Activated CD4-positive, alpha-beta memory T cell treated with anti-CD3 and anti-CD28 coated beads for 36 hours (primary cell): ENCODE measurements around the gene DUOX1. TPM values are rescaled to one million over a fixed set of nuclear protein-coding genes. Genes with fewer than 3 reads are reported as not detected.

Source experiments
- CTCF ChIA-PET: fragments of 350-600 bp; sonication (Branson Sonifier 250); formaldehyde crosslinking; loops from one replicate; lab custom pipeline; 2021; ENCODE audit warnings: antibody characterized with exemption, inconsistent platforms; lab: Charles Lee
- POLR2A ChIA-PET: fragments of 350-600 bp; sonication (Branson Sonifier 250); formaldehyde crosslinking; loops from one replicate; lab custom pipeline; 2021; ENCODE audit warnings: antibody characterized with exemption; lab: Charles Lee
- DNase-seq: peaks from one replicate; pipeline ENCODE4 v3.0.0-alpha.2; 2020
- H3K27ac Mint-ChIP-seq: one replicate; pipeline ENCODE4 v1.8.0; 2021; ENCODE audit warnings: mixed read lengths
- H3K27me3 Mint-ChIP-seq: one replicate; pipeline ENCODE4 v1.8.0; 2021; ENCODE audit warnings: mixed read lengths
- H3K36me3 Mint-ChIP-seq: one replicate; pipeline ENCODE4 v1.8.0; 2021; ENCODE audit warnings: mixed read lengths
- H3K4me1 Mint-ChIP-seq: one replicate; pipeline ENCODE4 v1.8.0; 2021; ENCODE audit warnings: low read depth, mixed read lengths
- H3K4me3 Mint-ChIP-seq: one replicate; pipeline ENCODE4 v1.8.0; 2021; ENCODE audit warnings: mild to moderate bottlenecking, mixed read lengths
- H3K9me3 Mint-ChIP-seq: one replicate; pipeline ENCODE4 v1.8.0; 2021; ENCODE audit warnings: mixed read lengths
- intact Hi-C: fragments of 100-400 bp; cut with micrococcal nuclease; formaldehyde crosslinking; loops from one replicate; pipeline ENCODE4 v1.15.1; 2023
- total RNA-seq, 2 experiments: library from RNA; stranded (reverse); gene quantifications; one replicate each; pipeline ENCODE4 v1.2.3, GENCODE V29; 2021

The DUOX1 gene
- total RNA-seq, 2 experiments from 2014 or later = 0.51 to 0.74 TPM

DNA sequence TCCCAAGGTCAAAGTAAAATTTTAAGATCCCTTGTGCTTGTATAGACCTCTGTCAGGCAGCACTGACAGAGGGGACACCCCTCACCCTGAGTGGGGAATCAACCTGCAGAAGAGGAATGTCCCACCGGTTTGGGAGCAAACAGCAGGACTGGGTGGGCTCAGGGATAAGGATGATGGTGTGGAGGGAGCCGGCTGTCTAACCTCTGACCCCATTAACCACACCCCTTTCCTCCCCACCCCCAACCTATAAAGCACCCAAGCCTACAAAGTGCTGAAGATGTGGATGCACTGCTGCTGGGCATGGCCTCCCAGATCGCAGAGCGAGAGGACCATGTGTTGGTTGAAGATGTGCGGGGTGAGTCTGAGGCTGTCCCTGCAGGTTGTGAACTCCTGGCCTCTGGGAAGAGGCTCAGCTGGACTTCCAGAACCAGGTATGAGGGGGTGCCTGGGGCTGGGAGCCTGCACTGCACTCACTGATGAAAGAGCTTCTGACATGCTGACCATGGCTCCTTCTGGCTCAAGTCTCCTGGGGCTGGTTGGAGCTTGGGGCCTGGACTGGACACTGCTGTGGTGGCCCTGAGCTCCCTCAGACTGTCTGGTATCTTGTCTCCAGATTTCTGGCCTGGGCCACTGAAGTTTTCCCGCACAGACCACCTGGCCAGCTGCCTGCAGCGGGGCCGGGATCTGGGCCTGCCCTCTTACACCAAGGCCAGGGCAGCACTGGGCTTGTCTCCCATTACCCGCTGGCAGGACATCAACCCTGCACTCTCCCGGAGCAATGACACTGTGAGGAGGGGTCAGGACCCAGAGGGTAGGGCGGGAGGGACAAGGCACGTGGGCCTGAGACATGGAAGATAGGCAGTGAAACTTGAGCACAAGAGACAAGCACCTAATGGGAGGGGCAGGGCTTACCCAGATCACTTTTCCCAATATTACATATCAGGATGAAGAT lies 9.3 kb downstream of the DUOX1 start:
- Mint-ChIP-seq H3K36me3 (no peaks in the 10 kb centered on the region), H3K4me1 (peaks cover 12% of the 10 kb centered on the region), H3K27me3 (peaks cover 19% of the 10 kb centered on the region), H3K4me3 (no peak overlapping the region), H3K9me3 (no peaks in the 10 kb centered on the region), H3K27ac (no peak overlapping the region)
- ChIA-PET POLR2A (interaction anchor here (0.7 kb wide), 1 partner anchor 13 kb away, joined by 3 read pairs; no protein-coding TSS in a partner anchor), CTCF (interaction anchor here (1.3 to 1.9 kb wide), 3 partner anchors 13 to 21 kb away, joined by 4 to 7 read pairs (median 5); no protein-coding TSS in a partner anchor)
- DNase-seq = no peak
- intact Hi-C loops = no loop called here

DNA sequence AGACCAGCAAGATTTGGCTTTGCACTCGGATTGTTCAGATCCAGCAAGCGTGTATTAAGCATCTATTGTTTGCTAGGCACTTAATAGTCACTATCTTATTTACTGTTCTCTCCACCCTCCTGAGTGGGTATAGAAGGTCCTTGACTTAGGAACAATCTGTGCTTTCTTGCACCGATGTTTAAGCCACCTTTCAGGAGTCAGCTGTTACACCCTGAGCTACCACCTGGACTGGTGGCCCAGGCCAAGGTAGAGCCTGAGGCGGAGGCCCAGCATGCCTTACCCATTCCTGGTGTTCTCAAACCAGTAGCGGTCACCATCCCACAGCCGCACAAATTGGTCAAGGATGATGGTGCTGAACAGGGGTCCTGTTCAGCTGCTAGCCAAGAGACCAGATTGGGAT lies 10.0 kb downstream of the DUOX1 start:
- H3K9me3 Mint-ChIP-seq = no peaks in the 10 kb centered on the region
- H3K4me1 Mint-ChIP-seq = peaks cover 10% of the 10 kb centered on the region
- no peak for DNase-seq
- H3K27ac Mint-ChIP-seq = no peak overlapping the region
- H3K27me3 Mint-ChIP-seq = peaks cover 12% of the 10 kb centered on the region
- POLR2A ChIA-PET = no interaction called here
- intact Hi-C loops = no loop called here
- no peaks in the 10 kb centered on the region for H3K36me3 Mint-ChIP-seq
- no peak overlapping the region for H3K4me3 Mint-ChIP-seq
- CTCF ChIA-PET = interaction anchor here (1.5 kb wide), 1 partner anchor 22 kb away, joined by 5 read pairs; no protein-coding TSS in a partner anchor

DNA sequence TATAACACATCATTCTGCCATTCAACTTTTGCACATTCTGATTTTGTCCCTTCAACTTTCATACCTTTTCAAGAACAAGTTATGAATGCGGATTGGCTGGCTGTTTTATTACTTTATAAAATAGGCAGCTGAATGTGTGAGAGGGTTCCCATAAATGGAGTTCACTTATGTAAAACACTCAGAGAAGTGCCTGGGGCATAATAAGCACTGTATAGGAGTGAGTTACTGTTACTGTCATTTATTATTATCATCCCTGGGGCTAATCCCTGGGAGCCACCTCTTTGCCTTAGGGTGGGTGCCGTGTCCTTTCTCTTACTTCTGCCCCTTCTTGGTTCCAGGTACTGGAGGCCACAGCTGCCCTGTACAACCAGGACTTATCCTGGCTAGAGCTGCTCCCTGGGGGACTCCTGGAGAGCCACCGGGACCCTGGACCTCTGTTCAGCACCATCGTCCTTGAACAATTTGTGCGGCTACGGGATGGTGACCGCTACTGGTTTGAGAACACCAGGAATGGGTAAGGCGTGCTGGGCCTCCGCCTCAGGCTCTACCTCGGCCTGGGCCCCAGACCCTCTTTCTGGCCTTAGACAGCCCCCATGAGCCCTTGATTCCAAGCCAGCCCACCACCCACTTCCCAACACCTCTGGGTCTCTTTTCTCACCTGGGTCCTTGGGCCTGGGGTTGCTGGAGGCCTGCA lies 10.9 kb downstream of the DUOX1 start:
- CTCF ChIA-PET = interaction anchor here (1.0 to 1.5 kb wide), 2 partner anchors 22 to 23 kb away, joined by 5 read pairs; no protein-coding TSS in a partner anchor
- Mint-ChIP-seq H3K4me1 (peaks cover 8% of the 10 kb centered on the region), H3K27ac (no peak overlapping the region), H3K27me3 (peaks cover 10% of the 10 kb centered on the region), H3K9me3 (no peaks in the 10 kb centered on the region), H3K36me3 (no peaks in the 10 kb centered on the region), H3K4me3 (no peak overlapping the region)
- POLR2A ChIA-PET = no interaction called here
- intact Hi-C loops = no loop called here
- DNase-seq = no peak

DNA sequence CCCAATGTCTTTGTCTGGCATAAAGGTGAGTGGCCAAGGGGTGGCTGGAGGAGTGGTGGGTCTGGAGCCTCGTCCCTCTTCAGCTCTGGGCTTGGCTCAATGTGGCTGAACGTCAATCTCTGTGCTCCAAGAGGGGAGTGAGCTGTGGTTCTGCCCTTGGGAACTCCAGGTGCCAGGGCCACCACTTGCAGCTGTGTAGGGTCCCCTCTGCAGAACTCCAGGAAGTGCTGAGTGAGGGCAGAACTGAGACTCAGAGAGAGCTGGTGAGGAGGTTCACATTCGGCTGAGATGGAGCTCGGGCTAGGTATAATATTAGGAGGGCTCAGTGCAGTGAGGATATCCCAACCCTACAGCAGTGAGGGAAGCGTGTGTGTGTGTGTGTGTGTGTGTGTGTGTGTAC lies 11.6 kb downstream of the DUOX1 start:
- intact Hi-C loops = no loop called here
- CTCF ChIA-PET = interaction anchor here (1.0 to 1.1 kb wide), 3 partner anchors 11 to 23 kb away, joined by 3 to 5 read pairs (median 3); partner anchors contain the start of gene DUOX1

DNA sequence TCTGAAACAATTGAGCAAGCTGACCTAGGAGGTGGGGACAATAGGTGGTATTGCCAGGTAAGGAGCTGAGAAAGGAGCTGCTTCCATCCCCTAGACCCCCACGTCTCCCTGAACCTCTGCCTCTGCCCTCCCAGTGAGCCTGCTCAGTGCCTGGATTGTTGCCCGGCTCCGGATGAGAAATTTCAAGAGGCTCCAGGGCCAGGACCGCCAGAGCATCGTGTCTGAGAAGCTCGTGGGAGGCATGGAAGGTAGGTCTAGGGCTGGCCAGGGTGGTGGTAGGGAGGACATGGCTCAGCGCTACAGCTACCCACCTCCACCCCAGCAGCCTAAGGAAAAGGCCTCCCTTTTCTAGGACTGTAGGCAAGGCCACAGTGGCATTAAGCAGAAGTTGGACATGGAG lies 13.3 kb downstream of the DUOX1 start:
- Mint-ChIP-seq H3K4me3 (no peak overlapping the region), H3K27me3 (peaks cover 1% of the 10 kb centered on the region), H3K27ac (no peak overlapping the region), H3K9me3 (no peaks in the 10 kb centered on the region), H3K4me1 (no peaks in the 10 kb centered on the region), H3K36me3 (no peaks in the 10 kb centered on the region)
- ChIA-PET POLR2A (no interaction called here), CTCF (interaction anchor here (0.9 to 1.9 kb wide), 2 partner anchors 13 to 25 kb away, joined by 3 to 6 read pairs; no protein-coding TSS in a partner anchor)
- DNase-seq = no peak
- intact Hi-C loops = no loop called here

More for the DNA sequence above, 11.6 kb downstream of the DUOX1 start:
- Mint-ChIP-seq H3K4me1 (peaks cover 4% of the 10 kb centered on the region), H3K27ac (no peak overlapping the region), H3K9me3 (no peaks in the 10 kb centered on the region), H3K36me3 (no peaks in the 10 kb centered on the region), H3K4me3 (no peak overlapping the region), H3K27me3 (peaks cover 6% of the 10 kb centered on the region)
- POLR2A ChIA-PET = no interaction called here
- no peak for DNase-seq

DNA sequence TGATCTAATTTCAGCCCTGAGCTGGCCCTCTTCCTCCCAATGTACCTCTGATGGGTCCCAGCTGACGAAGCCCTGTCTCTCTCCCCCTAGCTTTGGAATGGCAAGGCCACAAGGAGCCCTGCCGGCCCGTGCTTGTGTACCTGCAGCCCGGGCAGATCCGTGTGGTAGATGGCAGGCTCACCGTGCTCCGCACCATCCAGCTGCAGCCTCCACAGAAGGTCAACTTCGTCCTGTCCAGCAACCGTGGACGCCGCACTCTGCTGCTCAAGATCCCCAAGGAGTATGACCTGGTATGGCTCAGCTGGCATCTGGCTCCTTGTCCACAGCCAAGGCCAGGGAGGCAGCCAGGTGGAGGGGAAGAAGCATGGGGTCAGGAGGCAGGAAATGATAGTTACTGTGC lies 14.2 kb downstream of the DUOX1 start:
- Mint-ChIP-seq H3K36me3 (no peaks in the 10 kb centered on the region), H3K4me3 (no peak overlapping the region), H3K4me1 (no peaks in the 10 kb centered on the region), H3K9me3 (no peaks in the 10 kb centered on the region), H3K27ac (no peak overlapping the region), H3K27me3 (no peaks in the 10 kb centered on the region)
- no peak for DNase-seq
- POLR2A ChIA-PET = no interaction called here
- CTCF ChIA-PET = interaction anchor here (1.9 kb wide), 1 partner anchor 26 kb away, joined by 6 read pairs; no protein-coding TSS in a partner anchor
- intact Hi-C loops = no loop called here

DNA sequence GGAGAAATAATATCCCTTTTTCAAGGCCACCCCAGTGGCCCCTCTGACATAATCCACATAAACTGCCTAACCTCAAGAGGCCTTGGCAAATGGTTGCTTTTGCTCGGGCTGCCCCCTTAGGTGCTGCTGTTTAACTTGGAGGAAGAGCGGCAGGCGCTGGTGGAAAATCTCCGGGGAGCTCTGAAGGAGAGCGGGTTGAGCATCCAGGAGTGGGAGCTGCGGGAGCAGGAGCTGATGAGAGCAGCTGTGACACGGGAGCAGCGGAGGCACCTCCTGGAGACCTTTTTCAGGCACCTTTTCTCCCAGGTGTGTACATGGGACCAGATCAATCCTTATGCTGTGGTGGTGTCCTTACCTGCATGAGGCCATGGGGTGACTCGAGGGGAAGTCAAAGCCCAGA lies 15.0 kb downstream of the DUOX1 start:
- Mint-ChIP-seq H3K27me3 (no peaks in the 10 kb centered on the region), H3K36me3 (no peaks in the 10 kb centered on the region), H3K27ac (no peak overlapping the region), H3K9me3 (no peaks in the 10 kb centered on the region), H3K4me3 (no peak overlapping the region), H3K4me1 (no peaks in the 10 kb centered on the region)
- ChIA-PET POLR2A (no interaction called here), CTCF (interaction anchor here (0.6 to 1.9 kb wide), 2 partner anchors 27 to 35 kb away, joined by 3 to 6 read pairs; no protein-coding TSS in a partner anchor)
- DNase-seq = no peak
- intact Hi-C loops = no loop called here

DNA sequence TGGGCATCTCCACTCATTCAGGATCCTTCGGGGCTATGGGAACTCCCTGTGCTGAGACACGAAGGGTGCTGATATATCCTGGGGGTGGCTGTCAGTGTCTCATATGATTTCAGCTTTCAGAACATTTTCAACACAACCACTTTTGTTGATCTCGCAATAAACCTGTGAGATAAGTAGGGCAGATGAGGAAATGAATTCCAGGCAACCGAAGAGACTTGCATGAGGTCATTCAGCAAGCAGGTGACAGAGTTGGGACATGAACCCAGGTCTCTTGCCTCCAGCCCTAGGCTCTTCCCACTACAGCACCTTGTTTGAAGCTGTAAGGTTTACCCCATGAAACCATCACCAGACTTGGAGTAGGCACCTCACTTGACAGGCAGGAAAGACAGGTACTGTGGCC lies 16.6 kb downstream of the DUOX1 start:
- CTCF ChIA-PET = interaction anchor here (0.5 to 1.4 kb wide), 2 partner anchors 9 to 28 kb away, joined by 3 to 8 read pairs; no protein-coding TSS in a partner anchor
- no peak overlapping the region for H3K27ac Mint-ChIP-seq

DNA sequence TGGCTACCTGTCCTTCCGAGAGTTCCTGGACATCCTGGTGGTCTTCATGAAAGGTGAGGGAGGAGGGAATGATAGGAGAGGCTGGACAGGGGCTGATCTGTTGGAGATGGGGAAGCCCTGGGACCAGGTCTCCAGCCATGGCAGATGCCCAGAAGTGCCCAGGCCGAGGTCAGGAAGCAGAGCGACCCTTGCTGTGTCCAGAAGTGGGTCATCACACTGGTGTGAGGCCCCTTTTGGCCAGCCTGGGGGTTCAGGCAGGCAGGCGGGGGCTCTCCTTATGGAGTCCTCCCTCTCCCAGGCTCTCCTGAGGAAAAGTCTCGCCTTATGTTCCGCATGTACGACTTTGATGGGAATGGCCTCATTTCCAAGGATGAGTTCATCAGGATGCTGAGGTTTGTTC lies 17.8 kb downstream of the DUOX1 start:
- intact Hi-C loops = no loop called here
- CTCF ChIA-PET = no interaction called here
- POLR2A ChIA-PET = no interaction called here
- peaks cover 6% of the 10 kb centered on the region for H3K36me3 Mint-ChIP-seq
- no peak overlapping the region for H3K4me3 Mint-ChIP-seq
- H3K9me3 Mint-ChIP-seq = no peaks in the 10 kb centered on the region
- DNase-seq = no peak
- no peak overlapping the region for H3K27ac Mint-ChIP-seq
- H3K27me3 Mint-ChIP-seq = no peaks in the 10 kb centered on the region
- no peaks in the 10 kb centered on the region for H3K4me1 Mint-ChIP-seq

More for the DNA sequence above, 16.6 kb downstream of the DUOX1 start:
- no peaks in the 10 kb centered on the region for H3K27me3 Mint-ChIP-seq
- H3K4me1 Mint-ChIP-seq = no peaks in the 10 kb centered on the region
- POLR2A ChIA-PET = interaction anchor here (1.3 kb wide), 1 partner anchor 40 kb away, joined by 3 read pairs; no protein-coding TSS in a partner anchor
- no peak overlapping the region for H3K4me3 Mint-ChIP-seq
- intact Hi-C loops = no loop called here
- DNase-seq = no peak
- no peaks in the 10 kb centered on the region for H3K9me3 Mint-ChIP-seq
- no peaks in the 10 kb centered on the region for H3K36me3 Mint-ChIP-seq

DNA sequence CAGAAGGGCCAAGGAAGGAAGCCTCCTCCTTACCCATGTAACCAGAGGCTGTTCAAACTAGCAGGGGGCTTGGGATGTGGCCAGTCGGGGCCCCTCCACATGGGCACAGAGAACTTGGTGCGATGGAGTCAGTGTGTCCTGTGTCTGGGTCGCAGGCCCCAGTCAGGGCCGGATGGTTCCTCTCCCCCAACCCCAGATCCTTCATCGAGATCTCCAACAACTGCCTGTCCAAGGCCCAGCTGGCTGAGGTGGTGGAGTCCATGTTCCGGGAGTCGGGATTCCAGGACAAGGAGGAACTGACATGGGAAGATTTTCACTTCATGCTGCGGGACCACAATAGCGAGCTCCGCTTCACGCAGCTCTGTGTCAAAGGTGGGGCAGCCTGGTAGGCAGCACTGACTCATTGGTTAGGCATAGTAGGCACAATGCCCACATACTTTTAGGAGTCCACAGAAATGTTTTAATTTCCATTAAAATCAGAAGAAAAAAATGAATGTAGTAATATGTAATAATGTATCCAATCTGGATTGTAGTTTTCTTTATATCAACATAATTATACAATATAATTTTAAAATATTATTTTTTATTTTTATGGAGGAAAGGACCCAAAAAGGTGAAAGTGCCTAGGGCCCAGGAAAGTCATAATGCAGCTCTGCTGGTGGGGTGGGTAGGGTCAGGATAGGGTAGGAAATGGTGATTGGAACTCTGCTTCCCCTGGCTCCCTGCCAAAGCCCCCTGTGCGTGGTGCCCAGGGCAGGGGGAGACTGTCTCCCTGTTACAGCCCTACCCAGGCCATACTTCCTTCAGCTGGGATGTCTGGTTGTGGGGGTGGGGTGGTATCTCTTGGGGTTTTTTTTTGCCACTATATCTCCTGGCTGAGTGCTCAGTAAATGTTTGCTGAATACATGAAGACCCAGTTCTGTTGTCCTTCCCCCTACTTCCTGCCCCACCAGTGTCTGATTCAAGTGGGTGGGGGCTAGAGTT lies 18.6 kb downstream of the DUOX1 start:
- POLR2A ChIA-PET = no interaction called here
- H3K27ac Mint-ChIP-seq = no peak overlapping the region

DNA sequence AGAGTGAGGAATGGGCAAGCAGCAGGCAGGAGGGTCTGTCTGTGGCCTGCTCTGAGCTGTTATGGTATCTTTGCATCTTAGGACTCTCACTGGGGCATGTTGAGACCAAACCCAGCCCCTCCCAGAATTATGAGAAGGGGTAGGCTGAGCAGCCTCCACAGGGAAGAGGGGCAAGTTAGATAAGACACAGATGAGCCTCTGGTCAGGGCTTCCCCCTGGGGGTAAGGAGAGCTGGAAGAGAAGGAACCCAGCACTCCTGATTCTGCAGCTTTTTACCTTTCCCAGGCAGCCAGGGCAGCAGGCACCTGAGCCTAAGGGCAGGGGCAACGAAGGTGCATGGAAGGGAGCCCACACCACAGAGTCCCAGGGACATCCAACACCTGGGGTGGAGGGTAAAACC lies 19.3 kb downstream of the DUOX1 start:
- DNase-seq = no peak
- Mint-ChIP-seq H3K27me3 (no peaks in the 10 kb centered on the region), H3K27ac (no peak overlapping the region), H3K9me3 (no peaks in the 10 kb centered on the region), H3K36me3 (peaks cover 6% of the 10 kb centered on the region), H3K4me3 (no peak overlapping the region), H3K4me1 (no peaks in the 10 kb centered on the region)
- intact Hi-C loops = no loop called here
- ChIA-PET POLR2A (no interaction called here), CTCF (no interaction called here)

More for the DNA sequence above, 18.6 kb downstream of the DUOX1 start:
- no peak for DNase-seq
- CTCF ChIA-PET = no interaction called here
- no peaks in the 10 kb centered on the region for H3K27me3 Mint-ChIP-seq
- no peak overlapping the region for H3K4me3 Mint-ChIP-seq
- H3K9me3 Mint-ChIP-seq = no peaks in the 10 kb centered on the region
- no peaks in the 10 kb centered on the region for H3K4me1 Mint-ChIP-seq
- intact Hi-C loops = no loop called here
- H3K36me3 Mint-ChIP-seq = peaks cover 6% of the 10 kb centered on the region
